ENCODE measurements around the gene HTR1D. TPM values are rescaled to one million over a fixed set of nuclear protein-coding genes. Genes with fewer than 3 reads are reported as not detected.

The HTR1D gene
- total RNA-seq, 1 donor from 2014 or later = not detected

GRCh38 chr1:23152966-23153684 is 64.2 kb downstream of the HTR1D start:
- H3K4me3 Mint-ChIP-seq = no peak overlapping the region
- TF ChIP-seq CTCF (conservative IDR thresholded peaks at IDR 0.05) = no peak
- no peaks in the 10 kb centered on the region for H3K9me3 Mint-ChIP-seq

GRCh38 chr1:23150742-23151141 is 66.6 kb downstream of the HTR1D start:
- Mint-ChIP-seq H3K27ac (ENCODE audit: unreplicated experiment) (no peak overlapping the region), H3K36me3 (ENCODE audit: low read depth) (no peaks in the 10 kb centered on the region), H3K4me1 (peaks cover 5% of the 10 kb centered on the region), H3K4me3 (no peak overlapping the region), H3K9me3 (no peaks in the 10 kb centered on the region), H3K27me3 (ENCODE audit: low read depth) (no peaks in the 10 kb centered on the region)
- DNase-seq (ENCODE audit: low read depth, low spot score) = no peak
- no peak for TF ChIP-seq CTCF (conservative IDR thresholded peaks at IDR 0.05)

More at GRCh38 chr1:23152966-23153684, 64.2 kb downstream of the HTR1D start:
- no peak for DNase-seq (ENCODE audit: low read depth, low spot score)
- Mint-ChIP-seq H3K27me3 (ENCODE audit: low read depth) (no peaks in the 10 kb centered on the region), H3K27ac (ENCODE audit: unreplicated experiment) (no peak overlapping the region), H3K36me3 (ENCODE audit: low read depth) (no peaks in the 10 kb centered on the region), H3K4me1 (peaks cover 5% of the 10 kb centered on the region)

- no peak for TF ChIP-seq CTCF (conservative IDR thresholded peaks at IDR 0.05)
- H3K36me3 Mint-ChIP-seq (ENCODE audit: low read depth) = no peaks in the 10 kb centered on the region
- H3K4me3 Mint-ChIP-seq = no peak overlapping the region
- H3K27ac Mint-ChIP-seq (ENCODE audit: unreplicated experiment) = no peak overlapping the region
- no peaks in the 10 kb centered on the region for H3K4me1 Mint-ChIP-seq
- DNase-seq (ENCODE audit: low read depth, low spot score) = no peak
- no peaks in the 10 kb centered on the region for H3K9me3 Mint-ChIP-seq
- H3K27me3 Mint-ChIP-seq (ENCODE audit: low read depth) = no peaks in the 10 kb centered on the region
These were observed 67.2 kb downstream of the HTR1D start for GRCh38 chr1:23150125-23150524.

GRCh38 chr1:23149114-23149513 is 68.2 kb downstream of the HTR1D start:
- Mint-ChIP-seq H3K4me3 (no peak overlapping the region), H3K4me1 (no peaks in the 10 kb centered on the region), H3K36me3 (ENCODE audit: low read depth) (no peaks in the 10 kb centered on the region), H3K27ac (ENCODE audit: unreplicated experiment) (no peak overlapping the region), H3K27me3 (ENCODE audit: low read depth) (no peaks in the 10 kb centered on the region), H3K9me3 (no peaks in the 10 kb centered on the region)
- TF ChIP-seq CTCF (conservative IDR thresholded peaks at IDR 0.05) = no peak
- no peak for DNase-seq (ENCODE audit: low read depth, low spot score)

- H3K27me3 Mint-ChIP-seq (ENCODE audit: low read depth) = no peaks in the 10 kb centered on the region
- no peaks in the 10 kb centered on the region for H3K36me3 Mint-ChIP-seq (ENCODE audit: low read depth)
- no peaks in the 10 kb centered on the region for H3K4me1 Mint-ChIP-seq
- H3K9me3 Mint-ChIP-seq = no peaks in the 10 kb centered on the region
- H3K27ac Mint-ChIP-seq (ENCODE audit: unreplicated experiment) = no peak overlapping the region
- DNase-seq (ENCODE audit: low read depth, low spot score) = no peak
- no peak overlapping the region for H3K4me3 Mint-ChIP-seq
- TF ChIP-seq CTCF (conservative IDR thresholded peaks at IDR 0.05) = no peak
These were observed 69.2 kb downstream of the HTR1D start for GRCh38 chr1:23148084-23148483.

Other genes starting within 250 kb of the HTR1D start
- gene LACTBL1, start 244.6 kb downstream of the HTR1D start, total RNA-seq = not detected in 2 replicates
- not detected in 2 replicates for gene TEX46, start 201.7 kb downstream of the HTR1D start, total RNA-seq
- gene KDM1A, start 198.0 kb downstream of the HTR1D start, total RNA-seq = 256 and 258 TPM in 2 replicates
- gene LUZP1, start 48.6 kb downstream of the HTR1D start, total RNA-seq = 31.3 and 31.4 TPM in 2 replicates
- 293 and 305 TPM in 2 replicates for gene HNRNPR, start 126.8 kb upstream of the HTR1D start, total RNA-seq
- 9.2 and 10.0 TPM in 2 replicates for gene ZNF436, start 152.3 kb upstream of the HTR1D start, total RNA-seq
- gene TCEA3, start 207.2 kb upstream of the HTR1D start, total RNA-seq = 1.2 and 1.5 TPM in 2 replicates